Heart left ventricle (tissue), 16 donors: ENCODE measurements around the gene TLL1. TPM values are rescaled to one million over a fixed set of nuclear protein-coding genes. Genes with fewer than 3 reads are reported as not detected.

Source experiments
- ATAC-seq, 4 donors: fragments of 200-7000 bp; cut with Tn5 transposase; one replicate each; pipeline ENCODE4 v1.9.1; 2020 to 2022; ENCODE audit warnings: moderate library complexity in 4 of 4, mild to moderate bottlenecking in 3 of 4, moderate number of reproducible peaks in 1 of 4
- DNase-seq, 5 donors: peaks; one replicate each; pipeline ENCODE4 v3.0.0-alpha.2; 2020
- H3K27ac ChIP-seq, 12 donors: fragments of 200-600 bp; sonication (generic) in 4 of 12; one replicate each; pipeline versions ENCODE4 v1.5.0 to v1.8.0; 2016 to 2022; ENCODE audit warnings: mild to moderate bottlenecking in 2 of 12
- H3K27me3 ChIP-seq, 9 donors: fragments of 200-600 bp; sonication (generic) in 2 of 9; one replicate each; pipeline versions ENCODE4 v1.5.1 to v1.8.0; 2016 to 2022; ENCODE audit warnings: mild to moderate bottlenecking in 3 of 9
- H3K36me3 ChIP-seq, 9 donors: fragments of 200-600 bp; sonication (generic) in 2 of 9; one replicate each; pipeline versions ENCODE4 v1.5.0 to v1.8.0; 2018 to 2022; ENCODE audit warnings: mild to moderate bottlenecking in 2 of 9
- H3K4me1 ChIP-seq, 12 donors: fragments of 200-600 bp; sonication (generic) in 4 of 12; one replicate each; pipeline versions ENCODE4 v1.5.0 to v1.8.0; 2016 to 2022; ENCODE audit warnings: mild to moderate bottlenecking in 3 of 12
- H3K4me3 ChIP-seq, 12 donors: fragments of 200-600 bp; sonication (generic) in 4 of 12; one replicate each; pipeline versions ENCODE4 v1.5.0 to v1.8.0; 2017 to 2022; ENCODE audit warnings: mild to moderate bottlenecking in 9 of 12, moderate library complexity in 4 of 12
- H3K9me3 ChIP-seq, 12 donors: fragments of 200-600 bp; sonication (generic) in 4 of 12; one replicate each; pipeline versions ENCODE4 v1.5.0 to v1.8.0; 2016 to 2022; ENCODE audit warnings: mild to moderate bottlenecking in 1 of 12
- CTCF ChIP-seq, 12 donors: fragments of 200-600 bp; sonication (generic) in 4 of 12; IDR thresholded peaks; one replicate each; pipeline versions ENCODE4 v1.5.0 to v1.8.0; 2018 to 2022; ENCODE audit warnings: antibody characterized with exemption in 12 of 12, mild to moderate bottlenecking in 5 of 12
- POLR2A ChIP-seq, 2 donors: fragments of 450-650 bp; IDR thresholded peaks; one replicate each; pipeline ENCODE4 v1.6.1; 2017; ENCODE audit warnings: antibody characterized with exemption in 2 of 2, mild to moderate bottlenecking in 2 of 2, moderate library complexity in 2 of 2
- WGBS, 4 donors: extraction: QIAGEN DNeasy Blood & Tissue Kit in 2 of 4; methylation state at CpG; one replicate each; pipeline versions ENCODE4 v1.1.5 to v1.1.7; 2013 to 2018; 5-methylcytosine and 5-hydroxymethylcytosine counted together
- intact Hi-C, 10 donors: fragments of 100-400 bp; cut with DNase I; formaldehyde crosslinking; loops; one replicate each; pipeline versions ENCODE4 v1.11.1 to v1.14.2; 2022
- polyA plus RNA-seq, 2 donors: library from polyadenylated mRNA; stranded (reverse); fragments of 200-250 nt; gene quantifications; one replicate each; pipeline ENCODE4 v1.2.3, GENCODE V29; 2013
- total RNA-seq, 9 donors: library from RNA; depleted of rRNA in 2 of 9; stranded (reverse); fragments of >200 nt in 2 of 9; fragmentation: NEBNext Ultra II Directional in 3 of 9; extraction: Animal tissue kit (Norgen Biotek cat#: 25700) in 3 of 9; gene quantifications; one replicate each; pipeline versions ENCODE4 v1.1.0 to v1.2.4, GENCODE V29; 2016 to 2023
- donor health status: ischemic (EF 13 %, LVEDD 7.1; RV severe dilation, severe dysfunction).
- donor health status: healthy with polysubstance abuse.
- donor health status: DM: no; HTN: yes; CAD: no.
- donor health status: DM: no; HTN: no; CAD: no.
- donor health status: ischemic (EF 25% LVEDD 6.9; RV normal size, moderate dysfunction).
- donor health status: ischemic (EF 25% LVEDD 5.7; RV mildly dilated, moderate dysfunction).
- donor health status: healthy.
- donor health status: DM: yes; HTN: yes; CAD: no.
- donor health status: ischemic (EF 35%, LVEDD 5.7; RV mildly dilated, moderate dysfunction).
- donor health status: nonischemic (EF 11% LVEDD 7.7; RV severe dilation, severe dysfunction).
- donor health status: DM: yes; HTN: yes; CAD: no.
- donor health status: PGD.
- donor health status: ischemic (EF 29% LVEDD 5.4; RV normal size, mild dysfunction).
- donor health status: nonischemic (EF 23%, LVEDD 6.1; RV moderate dilation, normal function).

The TLL1 gene
- total and polyA plus RNA-seq, 11 donors: 0.08 to 4.5 (median 1.2) TPM

DNA sequence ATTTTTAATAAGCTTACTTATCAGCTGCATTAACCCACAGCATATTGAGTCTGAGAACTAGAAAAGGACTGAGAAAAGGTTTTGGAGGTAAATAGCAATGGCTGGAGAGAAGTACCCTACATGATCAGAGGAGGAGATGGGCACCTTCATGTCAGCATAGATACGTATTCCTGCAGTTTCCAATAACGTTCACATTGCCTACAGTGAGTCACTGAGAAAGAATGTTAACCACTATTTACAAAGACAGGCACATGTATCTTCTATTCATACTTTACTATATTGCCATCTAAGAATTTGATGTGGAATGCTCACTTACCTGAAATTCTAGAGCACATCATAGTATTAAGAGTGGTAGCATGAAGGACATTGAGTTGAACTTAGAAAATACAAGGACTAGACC is 92.5 kb downstream of the TLL1 start:
- Histone ChIP-seq H3K36me3 (no peaks in the 10 kb centered on the region), H3K9me3 (peaks cover 0 to 34% (median 8%) of the 10 kb centered on the region in 12 donors), H3K4me1 (no peaks in the 10 kb centered on the region), H3K4me3 (no peak overlapping the region), H3K27me3 (no peaks in the 10 kb centered on the region), H3K27ac (no peak overlapping the region)
- WGBS, 4 donors: 81 to 86% (median 85%) methylated on average over 2 of the region's 2 CpGs
- no peak for DNase-seq
- no peak for TF ChIP-seq POLR2A (IDR thresholded peaks at IDR 0.05)
- no peak for TF ChIP-seq CTCF (IDR thresholded peaks at IDR 0.05)
- ATAC-seq: no peak
- intact Hi-C loops: no loop called here

DNA sequence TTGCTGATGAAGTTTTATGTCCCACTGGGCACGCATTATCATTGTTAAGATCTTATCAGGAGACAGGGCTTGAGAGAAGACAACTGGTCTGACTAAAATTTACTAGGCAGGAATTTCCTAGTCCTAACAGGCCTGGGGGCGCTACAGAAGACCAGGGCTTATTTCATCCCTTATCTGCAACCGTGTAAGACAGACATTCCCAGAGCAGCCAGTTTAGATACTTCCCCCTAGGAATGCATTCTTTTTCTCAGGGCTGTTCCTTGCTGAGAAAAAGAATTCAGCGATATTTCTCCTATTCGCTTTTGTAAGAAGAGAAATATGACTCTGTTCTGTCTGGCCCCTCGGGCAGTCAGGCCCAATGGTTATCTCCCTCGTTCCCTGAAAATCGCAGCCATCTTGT is 93.8 kb downstream of the TLL1 start:
- WGBS, 4 donors: 82 to 92% (median 88%) methylated on average over 8 of the region's 8 CpGs
- Histone ChIP-seq H3K4me1 (no peaks in the 10 kb centered on the region), H3K4me3 (no peak overlapping the region), H3K9me3 (peaks cover 0 to 25% (median 8%) of the 10 kb centered on the region in 12 donors), H3K27me3 (no peaks in the 10 kb centered on the region), H3K27ac (no peak overlapping the region), H3K36me3 (no peaks in the 10 kb centered on the region)
- intact Hi-C loops: no loop called here
- DNase-seq (no peak), ATAC-seq (no peak)
- TF ChIP-seq POLR2A (IDR thresholded peaks at IDR 0.05): no peak
- TF ChIP-seq CTCF (IDR thresholded peaks at IDR 0.05): no peak

DNA sequence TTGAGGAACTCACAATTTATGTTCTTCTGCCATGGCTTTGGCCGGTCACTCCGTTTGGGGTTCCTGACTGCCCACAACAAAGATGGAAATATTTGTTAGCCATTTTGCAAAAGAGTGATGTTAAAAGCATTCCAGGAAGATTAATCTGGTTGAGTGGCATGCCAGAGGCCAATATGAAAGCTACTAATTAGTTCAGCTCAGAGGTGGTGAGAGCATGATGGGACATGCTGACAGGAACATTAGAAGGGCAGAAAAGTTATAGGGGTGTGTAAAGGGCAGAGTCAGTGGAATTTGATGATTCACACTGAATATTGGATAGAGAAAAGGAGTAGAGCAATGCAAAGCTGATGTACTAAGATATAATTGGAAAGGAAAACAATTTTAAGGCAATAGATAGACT is 94.4 kb downstream of the TLL1 start:
- Histone ChIP-seq H3K27me3 (no peaks in the 10 kb centered on the region), H3K4me3 (no peak overlapping the region), H3K36me3 (no peaks in the 10 kb centered on the region), H3K9me3 (peaks cover 0 to 23% (median 8%) of the 10 kb centered on the region in 12 donors), H3K27ac (no peak overlapping the region), H3K4me1 (no peaks in the 10 kb centered on the region)
- DNase-seq (no peak), ATAC-seq (no peak)
- TF ChIP-seq POLR2A (IDR thresholded peaks at IDR 0.05) (no peak), CTCF (IDR thresholded peaks at IDR 0.05) (no peak)
- 84 to 93% (median 89%) methylated on average over 2 of the region's 2 CpGs for WGBS, 4 donors
- intact Hi-C loops: no loop called here

GRCh38 chr4:165970703-165971420 is 97.8 kb downstream of the TLL1 start:
- Histone ChIP-seq H3K4me3 (no peak overlapping the region), H3K9me3 (peaks cover 0 to 18% (median 5%) of the 10 kb centered on the region in 12 donors), H3K36me3 (no peaks in the 10 kb centered on the region), H3K4me1 (no peaks in the 10 kb centered on the region), H3K27ac (no peak overlapping the region), H3K27me3 (no peaks in the 10 kb centered on the region)
- 92 to 98% (median 94%) methylated on average over 4 of the region's 4 CpGs for WGBS, 4 donors
- intact Hi-C loops: no loop called here
- ATAC-seq (no peak), DNase-seq (no peak)
- no peak for TF ChIP-seq POLR2A (IDR thresholded peaks at IDR 0.05)
- TF ChIP-seq CTCF (IDR thresholded peaks at IDR 0.05): no peak
